Measurements from ENCODE around the gene PKD1. TPM values are rescaled to one million over a fixed set of nuclear protein-coding genes. Genes with fewer than 3 reads are reported as not detected.

PKD1 gene
- total and polyA plus RNA-seq, 2 donors (not counting 1 experiment from before 2014, with no cell fraction given), result 100 to 116 TPM

DNA sequence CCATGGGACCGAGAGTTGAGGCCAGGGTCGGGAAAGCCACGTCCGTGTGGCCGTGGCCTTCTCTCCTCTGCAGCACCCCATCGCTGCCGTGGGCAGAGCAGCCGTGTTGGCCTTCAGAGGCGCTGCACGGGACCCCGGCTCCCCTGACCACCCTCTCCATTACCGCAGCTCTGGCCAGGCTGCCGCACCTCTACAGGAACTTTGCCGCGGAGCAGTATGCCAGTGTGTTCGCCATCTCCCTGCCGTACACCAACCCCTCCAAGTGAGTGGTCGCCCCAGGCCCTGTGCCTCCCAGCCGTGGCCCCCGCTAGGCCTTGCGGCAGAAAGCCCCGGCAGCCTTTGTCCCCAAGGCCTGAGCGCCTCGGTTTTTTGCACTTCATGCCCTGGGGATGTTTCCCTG, 60.1 kb downstream of the PKD1 start:
- intact Hi-C loops (cut with micrococcal nuclease), result no loop called here
- no peak overlapping the region for H2AFZ ChIP-seq (ENCODE audit: insufficient read depth, low read depth, low read length, poor library complexity, severe bottlenecking)
- no peaks in the 10 kb centered on the region for H3K27me3 ChIP-seq (replicated peaks in 1 of 4; ENCODE audit: control extremely low read depth in 1 of 4, control insufficient read depth in 3 of 4, insufficient read depth in 4 of 4, low read length in 3 of 4)
- no peak for TF ChIP-seq EZH2 (IDR thresholded peaks at IDR 0.05; ENCODE audit: borderline replicate concordance, insufficient read depth, low read depth, low read length, poor library complexity, severe bottlenecking)
- TF ChIP-seq, protein P1, sequence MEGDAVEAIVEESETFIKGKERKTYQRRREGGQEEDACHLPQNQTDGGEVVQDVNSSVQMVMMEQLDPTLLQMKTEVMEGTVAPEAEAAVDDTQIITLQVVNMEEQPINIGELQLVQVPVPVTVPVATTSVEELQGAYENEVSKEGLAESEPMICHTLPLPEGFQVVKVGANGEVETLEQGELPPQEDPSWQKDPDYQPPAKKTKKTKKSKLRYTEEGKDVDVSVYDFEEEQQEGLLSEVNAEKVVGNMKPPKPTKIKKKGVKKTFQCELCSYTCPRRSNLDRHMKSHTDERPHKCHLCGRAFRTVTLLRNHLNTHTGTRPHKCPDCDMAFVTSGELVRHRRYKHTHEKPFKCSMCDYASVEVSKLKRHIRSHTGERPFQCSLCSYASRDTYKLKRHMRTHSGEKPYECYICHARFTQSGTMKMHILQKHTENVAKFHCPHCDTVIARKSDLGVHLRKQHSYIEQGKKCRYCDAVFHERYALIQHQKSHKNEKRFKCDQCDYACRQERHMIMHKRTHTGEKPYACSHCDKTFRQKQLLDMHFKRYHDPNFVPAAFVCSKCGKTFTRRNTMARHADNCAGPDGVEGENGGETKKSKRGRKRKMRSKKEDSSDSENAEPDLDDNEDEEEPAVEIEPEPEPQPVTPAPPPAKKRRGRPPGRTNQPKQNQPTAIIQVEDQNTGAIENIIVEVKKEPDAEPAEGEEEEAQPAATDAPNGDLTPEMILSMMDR (IDR thresholded peaks at IDR 0.05), result no peak
- ATAC-seq (ENCODE audit: low read depth), result no peak
- Mint-ChIP-seq H3K9me3 (ENCODE audit: insufficient read depth) (no peaks in the 10 kb centered on the region), H3K27ac (no peak overlapping the region), H3K4me1 (no peaks in the 10 kb centered on the region), H3K27me3 (no peaks in the 10 kb centered on the region), H3K4me3 (no peak overlapping the region)
- H3K9me3 ChIP-seq (ENCODE audit: control extremely low read depth in 1 of 3, control insufficient read depth in 2 of 3, insufficient read depth in 1 of 3, low read length in 2 of 3), result no peaks in the 10 kb centered on the region
- H3K79me2 ChIP-seq (ENCODE audit: control insufficient read depth, insufficient read depth, low read length), result no peaks in the 10 kb centered on the region
- H3K4me3 ChIP-seq (ENCODE audit: control extremely low read depth in 1 of 5, extremely low read depth in 1 of 5, insufficient read depth in 1 of 5, low read depth in 2 of 5, low read length in 4 of 5), result no peak overlapping the region
- no peak overlapping the region for H3K9ac ChIP-seq (ENCODE audit: low read length)
- H3K27ac ChIP-seq (ENCODE audit: low read length in 2 of 2), result no peak overlapping the region
- H3K4me2 ChIP-seq (replicated peaks; ENCODE audit: low read depth, low read length, poor library complexity, severe bottlenecking), result no peak overlapping the region
- WGBS (ENCODE audit: insufficient coverage), result 97% methylated on average over 24 of the region's 24 CpGs
- DNase-seq, result no peak
- CTCF ChIA-PET, result interaction anchor here (0.6 kb wide), 1 partner anchor 53 kb away, joined by 3 read pairs; no protein-coding TSS in a partner anchor
- POLR2A ChIA-PET, result no interaction called here
- peaks cover 0 to 47% of the 10 kb centered on the region in 2 experiments for H3K36me3 ChIP-seq (replicated peaks in 1 of 2; ENCODE audit: control extremely low read depth in 1 of 2, control insufficient read depth in 1 of 2, extremely low read depth in 1 of 2, insufficient read depth in 2 of 2, low read length in 1 of 2)
- no peaks in the 10 kb centered on the region for H3K4me1 ChIP-seq (ENCODE audit: control insufficient read depth in 2 of 2, insufficient read depth in 2 of 2, low read length in 2 of 2)
- no peaks in the 10 kb centered on the region for H4K20me1 ChIP-seq (ENCODE audit: control insufficient read depth, insufficient read depth, low read length, poor library complexity, severe bottlenecking)

DNA sequence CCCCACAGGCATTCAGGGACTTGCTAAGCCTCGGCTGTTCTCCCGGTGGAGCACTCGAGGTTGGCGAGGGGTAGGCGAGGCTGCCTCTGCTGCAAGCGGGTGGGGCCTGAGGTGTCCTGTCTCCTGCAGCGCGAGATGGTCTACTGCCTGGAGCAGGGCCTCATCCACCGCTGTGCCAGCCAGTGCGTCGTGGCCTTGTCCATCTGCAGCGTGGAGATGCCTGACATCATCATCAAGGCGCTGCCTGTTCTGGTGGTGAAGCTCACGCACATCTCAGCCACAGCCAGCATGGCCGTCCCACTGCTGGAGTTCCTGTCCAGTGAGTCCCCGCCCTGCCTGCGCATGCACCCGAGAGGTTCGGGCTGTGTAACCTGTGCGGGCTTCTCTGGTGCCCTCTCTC, 61.6 kb downstream of the PKD1 start:
- intact Hi-C loops (cut with micrococcal nuclease), result no loop called here
- Histone ChIP-seq H3K4me2 (replicated peaks; ENCODE audit: low read depth, low read length, poor library complexity, severe bottlenecking) (no peak overlapping the region), H3K79me2 (ENCODE audit: control insufficient read depth, insufficient read depth, low read length) (no peaks in the 10 kb centered on the region), H3K4me1 (ENCODE audit: control insufficient read depth in 2 of 2, insufficient read depth in 2 of 2, low read length in 2 of 2) (no peaks in the 10 kb centered on the region), H3K4me3 (ENCODE audit: control extremely low read depth in 1 of 5, extremely low read depth in 1 of 5, insufficient read depth in 1 of 5, low read depth in 2 of 5, low read length in 4 of 5) (no peak overlapping the region), H4K20me1 (ENCODE audit: control insufficient read depth, insufficient read depth, low read length, poor library complexity, severe bottlenecking) (no peaks in the 10 kb centered on the region), H3K36me3 (replicated peaks in 1 of 2; ENCODE audit: control extremely low read depth in 1 of 2, control insufficient read depth in 1 of 2, extremely low read depth in 1 of 2, insufficient read depth in 2 of 2, low read length in 1 of 2) (peaks cover 0 to 37% of the 10 kb centered on the region in 2 experiments), H3K9me3 (ENCODE audit: control extremely low read depth in 1 of 3, control insufficient read depth in 2 of 3, insufficient read depth in 1 of 3, low read length in 2 of 3) (no peaks in the 10 kb centered on the region), H3K27me3 (replicated peaks in 1 of 4; ENCODE audit: control extremely low read depth in 1 of 4, control insufficient read depth in 3 of 4, insufficient read depth in 4 of 4, low read length in 3 of 4) (no peaks in the 10 kb centered on the region), H3K27ac (ENCODE audit: low read length in 2 of 2) (no peak overlapping the region), H3K9ac (ENCODE audit: low read length) (no peak overlapping the region), H2AFZ (ENCODE audit: insufficient read depth, low read depth, low read length, poor library complexity, severe bottlenecking) (no peak overlapping the region)
- Mint-ChIP-seq H3K27ac (no peak overlapping the region), H3K9me3 (ENCODE audit: insufficient read depth) (no peaks in the 10 kb centered on the region), H3K4me1 (no peaks in the 10 kb centered on the region), H3K27me3 (no peaks in the 10 kb centered on the region), H3K4me3 (no peak overlapping the region)
- ATAC-seq (ENCODE audit: low read depth), result no peak
- POLR2A ChIA-PET, result no interaction called here
- 98% methylated on average over 20 of the region's 20 CpGs for WGBS (ENCODE audit: insufficient coverage)
- no peak for DNase-seq
- CTCF ChIA-PET, result no interaction called here
- no peak for TF ChIP-seq EZH2 (IDR thresholded peaks at IDR 0.05; ENCODE audit: borderline replicate concordance, insufficient read depth, low read depth, low read length, poor library complexity, severe bottlenecking)
- TF ChIP-seq, protein P1 (IDR thresholded peaks at IDR 0.05), result no peak

Data from B cell (primary cell).